HepG2 (cell line): ENCODE measurements around the gene U2AF1L4. TPM values are rescaled to one million over a fixed set of nuclear protein-coding genes. Genes with fewer than 3 reads are reported as not detected.

Experiments used
- ATM ChIP-seq: fragments of 450-650 bp; IDR thresholded peaks from 2 replicates; pipeline ENCODE4 v1.7.1; 2017; ENCODE audit warnings: mild to moderate bottlenecking, borderline replicate concordance
- ELF4 ChIP-seq: sonication (generic); formaldehyde crosslinking; IDR thresholded peaks from 2 replicates; pipeline ENCODE4 v1.5.0; 2020; ENCODE audit warnings: missing genetic modification reagents, mild to moderate bottlenecking, moderate library complexity, borderline replicate concordance
- MIER2 ChIP-seq: IDR thresholded peaks from 2 replicates; pipeline ENCODE4 v1.6.1; 2016; ENCODE audit warnings: missing biosample characterization, missing genetic modification reagents
- NCOR1 ChIP-seq: fragments of 200-600 bp; sonication (generic); IDR thresholded peaks from 2 replicates; pipeline ENCODE4 v1.7.0; 2017; ENCODE audit warnings: antibody characterized with exemption, low read length, borderline replicate concordance
- PRPF4 ChIP-seq: fragments of 200-400 bp; formaldehyde crosslinking; IDR thresholded peaks from 2 replicates; pipeline ENCODE4 v1.6.1; 2016; ENCODE audit warnings: low read length, low read depth; ENCODE audit not compliant: poor library complexity, severe bottlenecking
- RBFOX2 ChIP-seq: fragments of 200-400 bp; formaldehyde crosslinking; IDR thresholded peaks from 2 replicates; pipeline ENCODE4 v1.6.1; 2017; ENCODE audit warnings: low read depth, mild to moderate bottlenecking, low read length
- RBM39 ChIP-seq: fragments of 200-400 bp; formaldehyde crosslinking; IDR thresholded peaks from one replicate; pipeline ENCODE4 v1.6.1; 2018; ENCODE audit warnings: antibody characterized with exemption, mild to moderate bottlenecking, low read depth, low read length; ENCODE audit not compliant: poor library complexity, severe bottlenecking
- RFXANK ChIP-seq: IDR thresholded peaks from 2 replicates; pipeline ENCODE4 v1.6.1; 2016
- SMARCC2 ChIP-seq: fragments of 450-650 bp; IDR thresholded peaks from 2 replicates; pipeline ENCODE4 v1.6.1; 2017; ENCODE audit warnings: antibody characterized with exemption, mild to moderate bottlenecking
- TFDP2 ChIP-seq: sonication (generic); formaldehyde crosslinking; IDR thresholded peaks from 2 replicates; pipeline ENCODE4 v1.4.0; 2020; ENCODE audit warnings: missing genetic modification reagents
- ZFP1 ChIP-seq: IDR thresholded peaks from 2 replicates; pipeline ENCODE4 v1.6.1; 2016
- ZNF318 ChIP-seq: sonication (generic); formaldehyde crosslinking; IDR thresholded peaks from 2 replicates; pipeline ENCODE4 v1.4.0; 2020; ENCODE audit warnings: mild to moderate bottlenecking, missing genetic modification reagents
- polyA plus RNA-seq, 8 experiments: library from polyadenylated mRNA; depleted of rRNA in 3 of 8; stranded (reverse) in 7 of 8; unstranded in 1 of 8; fragments of >200 nt; fragmentation: Illumina TruSeq in 4 of 8; extraction: Trizol in 4 of 8; gene quantifications; 2 replicates each; pipeline versions ENCODE4 v1.2.1 to v1.2.3, GENCODE V29; 2011 to 2016; ENCODE audit warnings: low read depth in 4 of 8, missing spikeins in 1 of 8, mixed read lengths in 1 of 8; ENCODE audit not compliant: insufficient read depth in 1 of 8
- total RNA-seq, 5 experiments: library from RNA; depleted of rRNA; stranded (reverse); fragments of >200 nt; fragmentation: Illumina TruSeq; extraction: Trizol; gene quantifications; 2 replicates each; pipeline ENCODE4 v1.2.3, GENCODE V29; 2016; ENCODE audit warnings: low read depth in 1 of 5
- TF ChIP-seq, protein P1 (sequence below): sonication (generic); formaldehyde crosslinking; IDR thresholded peaks from 2 replicates; pipeline ENCODE4 v1.5.0; 2020; ENCODE audit warnings: mild to moderate bottlenecking, missing genetic modification reagents
- TF ChIP-seq, protein P2 (sequence below): sonication (generic); formaldehyde crosslinking; IDR thresholded peaks from 2 replicates; pipeline ENCODE4 v1.4.0; 2020; ENCODE audit warnings: missing genetic modification reagents
- TF ChIP-seq, protein P3 (sequence below): IDR thresholded peaks from 2 replicates; pipeline ENCODE4 v1.6.1; 2016

The U2AF1L4 gene
- total and polyA plus RNA-seq, 2 of the 13 experiments (the other 11 are each of a cell fraction or from before 2014, with no cell fraction given): 7.9 to 15.4 TPM

DNA sequence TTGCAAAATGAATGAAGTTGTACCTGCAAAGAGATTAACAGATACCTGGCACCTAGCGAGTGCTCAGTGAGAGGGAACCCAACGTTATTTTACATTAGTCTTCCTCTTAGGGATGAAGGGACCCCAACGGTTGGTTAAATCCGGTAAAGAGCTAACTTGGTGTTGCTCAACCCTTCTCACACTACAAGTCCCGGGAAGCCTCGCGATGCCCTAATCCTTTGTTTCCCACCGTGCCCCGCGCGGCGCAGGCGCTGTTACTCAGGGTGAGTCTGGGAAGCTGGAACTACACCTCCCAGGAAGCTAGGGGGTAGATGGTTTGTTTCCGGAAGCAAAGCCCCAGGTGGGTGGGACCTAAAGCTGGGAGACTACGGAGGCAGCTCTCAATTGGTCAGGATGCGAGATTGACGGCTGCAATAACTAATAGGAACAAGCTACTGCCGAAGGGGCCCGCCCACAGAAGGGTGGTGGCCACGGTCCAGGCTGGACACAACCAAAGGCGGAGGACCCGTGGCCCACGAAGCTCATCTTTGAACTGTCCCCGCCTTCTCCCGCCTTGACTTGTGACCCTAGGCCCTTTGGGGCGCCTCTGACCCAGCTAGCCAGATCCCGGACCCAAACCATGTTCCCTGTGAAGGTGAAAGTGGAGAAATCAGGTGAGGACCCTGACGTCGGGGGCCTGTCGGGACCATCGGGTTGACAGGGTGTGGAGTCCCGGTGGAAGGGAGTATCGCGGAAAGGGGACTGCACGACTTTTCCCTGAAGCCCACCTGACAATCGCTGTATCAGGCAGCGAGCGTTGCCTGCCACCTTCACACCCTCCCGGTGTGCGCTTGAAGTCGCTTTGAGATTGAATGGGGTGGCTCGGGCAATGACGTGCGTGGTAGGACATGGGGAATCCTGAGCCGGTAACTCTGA is 3.1 kb upstream of the U2AF1L4 start, which contains the start of gene LIN37 (continued):
- TF ChIP-seq, protein P1, sequence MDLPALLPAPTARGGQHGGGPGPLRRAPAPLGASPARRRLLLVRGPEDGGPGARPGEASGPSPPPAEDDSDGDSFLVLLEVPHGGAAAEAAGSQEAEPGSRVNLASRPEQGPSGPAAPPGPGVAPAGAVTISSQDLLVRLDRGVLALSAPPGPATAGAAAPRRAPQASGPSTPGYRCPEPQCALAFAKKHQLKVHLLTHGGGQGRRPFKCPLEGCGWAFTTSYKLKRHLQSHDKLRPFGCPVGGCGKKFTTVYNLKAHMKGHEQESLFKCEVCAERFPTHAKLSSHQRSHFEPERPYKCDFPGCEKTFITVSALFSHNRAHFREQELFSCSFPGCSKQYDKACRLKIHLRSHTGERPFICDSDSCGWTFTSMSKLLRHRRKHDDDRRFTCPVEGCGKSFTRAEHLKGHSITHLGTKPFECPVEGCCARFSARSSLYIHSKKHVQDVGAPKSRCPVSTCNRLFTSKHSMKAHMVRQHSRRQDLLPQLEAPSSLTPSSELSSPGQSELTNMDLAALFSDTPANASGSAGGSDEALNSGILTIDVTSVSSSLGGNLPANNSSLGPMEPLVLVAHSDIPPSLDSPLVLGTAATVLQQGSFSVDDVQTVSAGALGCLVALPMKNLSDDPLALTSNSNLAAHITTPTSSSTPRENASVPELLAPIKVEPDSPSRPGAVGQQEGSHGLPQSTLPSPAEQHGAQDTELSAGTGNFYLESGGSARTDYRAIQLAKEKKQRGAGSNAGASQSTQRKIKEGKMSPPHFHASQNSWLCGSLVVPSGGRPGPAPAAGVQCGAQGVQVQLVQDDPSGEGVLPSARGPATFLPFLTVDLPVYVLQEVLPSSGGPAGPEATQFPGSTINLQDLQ (CRISPR knock-in tag): no peak
- TF ChIP-seq RFXANK (CRISPR knock-in tag) (no peak), RBM39 (no peak), NCOR1 (peak; percentile 23; the same call in 1 of the 2 replicates), ELF4 (peak; percentile 97), ATM (no peak), TFDP2 (peak; percentile 56; the same call in 1 of the 2 replicates), PRPF4 (no peak), RBFOX2 (peak; percentile 58), ZFP1 (CRISPR knock-in tag) (no peak), MIER2 (CRISPR knock-in tag) (no peak), ZNF318 (CRISPR knock-in tag) (no peak), SMARCC2 (no peak)
- TF ChIP-seq, protein P2, sequence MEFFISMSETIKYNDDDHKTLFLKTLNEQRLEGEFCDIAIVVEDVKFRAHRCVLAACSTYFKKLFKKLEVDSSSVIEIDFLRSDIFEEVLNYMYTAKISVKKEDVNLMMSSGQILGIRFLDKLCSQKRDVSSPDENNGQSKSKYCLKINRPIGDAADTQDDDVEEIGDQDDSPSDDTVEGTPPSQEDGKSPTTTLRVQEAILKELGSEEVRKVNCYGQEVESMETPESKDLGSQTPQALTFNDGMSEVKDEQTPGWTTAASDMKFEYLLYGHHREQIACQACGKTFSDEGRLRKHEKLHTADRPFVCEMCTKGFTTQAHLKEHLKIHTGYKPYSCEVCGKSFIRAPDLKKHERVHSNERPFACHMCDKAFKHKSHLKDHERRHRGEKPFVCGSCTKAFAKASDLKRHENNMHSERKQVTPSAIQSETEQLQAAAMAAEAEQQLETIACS (CRISPR knock-in tag): no peak
- TF ChIP-seq, protein P3, sequence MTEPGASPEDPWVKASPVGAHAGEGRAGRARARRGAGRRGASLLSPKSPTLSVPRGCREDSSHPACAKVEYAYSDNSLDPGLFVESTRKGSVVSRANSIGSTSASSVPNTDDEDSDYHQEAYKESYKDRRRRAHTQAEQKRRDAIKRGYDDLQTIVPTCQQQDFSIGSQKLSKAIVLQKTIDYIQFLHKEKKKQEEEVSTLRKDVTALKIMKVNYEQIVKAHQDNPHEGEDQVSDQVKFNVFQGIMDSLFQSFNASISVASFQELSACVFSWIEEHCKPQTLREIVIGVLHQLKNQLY (CRISPR knock-in tag): no peak
